Measurements from ENCODE around the gene HSFX3. TPM values are rescaled to one million over a fixed set of nuclear protein-coding genes. Genes with fewer than 3 reads are reported as not detected.

The HSFX3 gene
- total RNA-seq, 4 donors from 2014 or later = not detected

- Histone ChIP-seq H3K27me3 (no peaks in the 10 kb centered on the region), H3K4me3 (no peak overlapping the region), H3K27ac (no peak overlapping the region), H3K36me3 (no peaks in the 10 kb centered on the region), H3K9me3 (no peaks in the 10 kb centered on the region), H3K4me1 (no peaks in the 10 kb centered on the region)
- no CpG with 5 or more reads among the region's 4 CpGs for WGBS, 2 donors (ENCODE audit: low coverage in 1 of 2)
- no peak for TF ChIP-seq POLR2A (IDR thresholded peaks at IDR 0.05)
- no peak for TF ChIP-seq EP300 (IDR thresholded peaks at IDR 0.05)
- no peak for TF ChIP-seq CTCF (IDR thresholded peaks at IDR 0.05)
- TF ChIP-seq POLR2AphosphoS5 (IDR thresholded peaks at IDR 0.05) = no peak
- ATAC-seq = no peak
Observed at GRCh38 chrX:149515954-149516602, 33.6 kb downstream of the HSFX3 start.

- ATAC-seq = no peak
- Histone ChIP-seq H3K36me3 (no peaks in the 10 kb centered on the region), H3K4me3 (no peak overlapping the region), H3K4me1 (no peaks in the 10 kb centered on the region), H3K27me3 (no peaks in the 10 kb centered on the region), H3K9me3 (no peaks in the 10 kb centered on the region), H3K27ac (no peak overlapping the region)
- TF ChIP-seq CTCF (IDR thresholded peaks at IDR 0.05) = no peak
- TF ChIP-seq POLR2AphosphoS5 (IDR thresholded peaks at IDR 0.05) = no peak
- TF ChIP-seq EP300 (IDR thresholded peaks at IDR 0.05) = no peak
- 80% methylated on average over 7 of the region's 9 CpGs; no CpG with 5 or more reads in 1 of the 2 donors for WGBS, 2 donors (ENCODE audit: low coverage in 1 of 2)
Observed at GRCh38 chrX:149513825-149514428, 35.8 kb downstream of the HSFX3 start.

GRCh38 chrX:149512225-149512885 lies 37.4 kb downstream of the HSFX3 start:
- Histone ChIP-seq H3K36me3 (no peaks in the 10 kb centered on the region), H3K9me3 (no peaks in the 10 kb centered on the region), H3K4me3 (no peak overlapping the region), H3K27ac (no peak overlapping the region), H3K27me3 (no peaks in the 10 kb centered on the region), H3K4me1 (no peaks in the 10 kb centered on the region)
- TF ChIP-seq POLR2AphosphoS5 (IDR thresholded peaks at IDR 0.05) (no peak), CTCF (IDR thresholded peaks at IDR 0.05) (peak; percentile 23 to 59 (median 36))
- peak; percentile 45 for ATAC-seq
- no CpG with 5 or more reads among the region's 4 CpGs for WGBS, 2 donors (ENCODE audit: low coverage in 1 of 2)

- TF ChIP-seq POLR2A (IDR thresholded peaks at IDR 0.05) = no peak
- TF ChIP-seq EP300 (IDR thresholded peaks at IDR 0.05) = no peak
- TF ChIP-seq CTCF (IDR thresholded peaks at IDR 0.05) = no peak
- TF ChIP-seq POLR2AphosphoS5 (IDR thresholded peaks at IDR 0.05) = no peak
- Histone ChIP-seq H3K36me3 (no peaks in the 10 kb centered on the region), H3K27ac (no peak overlapping the region), H3K27me3 (no peaks in the 10 kb centered on the region), H3K9me3 (no peaks in the 10 kb centered on the region), H3K4me1 (no peaks in the 10 kb centered on the region), H3K4me3 (no peak overlapping the region)
- no peak for ATAC-seq
- 76% methylated on average over 3 of the region's 5 CpGs; no CpG with 5 or more reads in 1 of the 2 donors for WGBS, 2 donors (ENCODE audit: low coverage in 1 of 2)
Observed at GRCh38 chrX:149511081-149511480, 38.6 kb downstream of the HSFX3 start.

- no peak overlapping the region for H3K27ac ChIP-seq
- no peaks in the 10 kb centered on the region for H3K9me3 ChIP-seq
- TF ChIP-seq POLR2AphosphoS5 (IDR thresholded peaks at IDR 0.05) (no peak), POLR2A (IDR thresholded peaks at IDR 0.05) (no peak), CTCF (IDR thresholded peaks at IDR 0.05) (no peak), EP300 (IDR thresholded peaks at IDR 0.05) (no peak)
- 42 to 50% methylated on average over 1 to 4 of the region's 4 CpGs for WGBS, 2 donors (ENCODE audit: low coverage in 1 of 2)
- H3K36me3 ChIP-seq = no peaks in the 10 kb centered on the region
- no peak for ATAC-seq
- H3K4me3 ChIP-seq = no peak overlapping the region
- H3K27me3 ChIP-seq = no peaks in the 10 kb centered on the region
- peaks cover 0 to 6% (median 0%) of the 10 kb centered on the region in 3 donors for H3K4me1 ChIP-seq
Observed at GRCh38 chrX:149510386-149510785, 39.3 kb downstream of the HSFX3 start.

All from gastroesophageal sphincter (tissue), 4 donors.